ENCODE measurements around the gene INPP5A. TPM values are rescaled to one million over a fixed set of nuclear protein-coding genes. Genes with fewer than 3 reads are reported as not detected.

The INPP5A gene
- total and polyA plus RNA-seq, 4 donors, result 12.4 to 39.9 (median 28.2) TPM

- Histone ChIP-seq H3K27me3 (ENCODE audit: control insufficient read depth in 3 of 3, insufficient read depth in 3 of 3, low read length in 2 of 3) (no peaks in the 10 kb centered on the region), H3K9ac (ENCODE audit: insufficient read depth in 1 of 2, low read length in 2 of 2) (no peak overlapping the region), H3K27ac (ENCODE audit: low read depth in 1 of 2, low read length in 1 of 2) (no peak overlapping the region), H3K9me3 (ENCODE audit: control insufficient read depth in 4 of 4, insufficient read depth in 3 of 4, low read length in 3 of 4) (no peaks in the 10 kb centered on the region), H3K36me3 (ENCODE audit: control insufficient read depth in 4 of 4, insufficient read depth in 4 of 4, low read length in 4 of 4) (peaks cover 0 to 25% (median 1%) of the 10 kb centered on the region in 4 donors), H3K4me1 (ENCODE audit: control insufficient read depth in 5 of 5, insufficient read depth in 5 of 5, low read length in 5 of 5) (peaks cover 0 to 4% (median 0%) of the 10 kb centered on the region in 5 donors), H3K4me3 (no peak overlapping the region)
- WGBS, 2 donors, result 90 to 91% methylated on average over 21 of the region's 21 CpGs
- ATAC-seq (ENCODE audit: insufficient read depth, low FRiP score) (no peak), DNase-seq (no peak)
- TF ChIP-seq, protein P1, sequence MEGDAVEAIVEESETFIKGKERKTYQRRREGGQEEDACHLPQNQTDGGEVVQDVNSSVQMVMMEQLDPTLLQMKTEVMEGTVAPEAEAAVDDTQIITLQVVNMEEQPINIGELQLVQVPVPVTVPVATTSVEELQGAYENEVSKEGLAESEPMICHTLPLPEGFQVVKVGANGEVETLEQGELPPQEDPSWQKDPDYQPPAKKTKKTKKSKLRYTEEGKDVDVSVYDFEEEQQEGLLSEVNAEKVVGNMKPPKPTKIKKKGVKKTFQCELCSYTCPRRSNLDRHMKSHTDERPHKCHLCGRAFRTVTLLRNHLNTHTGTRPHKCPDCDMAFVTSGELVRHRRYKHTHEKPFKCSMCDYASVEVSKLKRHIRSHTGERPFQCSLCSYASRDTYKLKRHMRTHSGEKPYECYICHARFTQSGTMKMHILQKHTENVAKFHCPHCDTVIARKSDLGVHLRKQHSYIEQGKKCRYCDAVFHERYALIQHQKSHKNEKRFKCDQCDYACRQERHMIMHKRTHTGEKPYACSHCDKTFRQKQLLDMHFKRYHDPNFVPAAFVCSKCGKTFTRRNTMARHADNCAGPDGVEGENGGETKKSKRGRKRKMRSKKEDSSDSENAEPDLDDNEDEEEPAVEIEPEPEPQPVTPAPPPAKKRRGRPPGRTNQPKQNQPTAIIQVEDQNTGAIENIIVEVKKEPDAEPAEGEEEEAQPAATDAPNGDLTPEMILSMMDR (IDR thresholded peaks at IDR 0.05; ENCODE audit: control extremely low read depth, extremely low read depth), result no peak
Observed at GRCh38 chr10:132726194-132726593, 188.6 kb downstream of the INPP5A start.

GRCh38 chr10:132726951-132727350 is 189.4 kb downstream of the INPP5A start:
- H3K36me3 ChIP-seq (ENCODE audit: control insufficient read depth in 4 of 4, insufficient read depth in 4 of 4, low read length in 4 of 4), result peaks cover 0 to 25% (median 1%) of the 10 kb centered on the region in 4 donors
- no peaks in the 10 kb centered on the region for H3K9me3 ChIP-seq (ENCODE audit: control insufficient read depth in 4 of 4, insufficient read depth in 3 of 4, low read length in 3 of 4)
- TF ChIP-seq, protein P1 (IDR thresholded peaks at IDR 0.05; ENCODE audit: control extremely low read depth, extremely low read depth), result no peak
- H3K4me3 ChIP-seq, result no peak overlapping the region
- no peak for DNase-seq
- peaks cover 0 to 4% (median 0%) of the 10 kb centered on the region in 5 donors for H3K4me1 ChIP-seq (ENCODE audit: control insufficient read depth in 5 of 5, insufficient read depth in 5 of 5, low read length in 5 of 5)
- ATAC-seq (ENCODE audit: insufficient read depth, low FRiP score), result no peak
- H3K27me3 ChIP-seq (ENCODE audit: control insufficient read depth in 3 of 3, insufficient read depth in 3 of 3, low read length in 2 of 3), result no peaks in the 10 kb centered on the region
- WGBS, 2 donors, result 94% methylated on average over 19 of the region's 19 CpGs
- H3K27ac ChIP-seq (ENCODE audit: low read depth in 1 of 2, low read length in 1 of 2), result no peak overlapping the region
- no peak overlapping the region for H3K9ac ChIP-seq (ENCODE audit: insufficient read depth in 1 of 2, low read length in 2 of 2)

- H3K9me3 ChIP-seq (ENCODE audit: control insufficient read depth in 4 of 4, insufficient read depth in 3 of 4, low read length in 3 of 4), result no peaks in the 10 kb centered on the region
- DNase-seq, result no peak
- H3K4me3 ChIP-seq, result no peak overlapping the region
- ATAC-seq (ENCODE audit: insufficient read depth, low FRiP score), result no peak
- 95 to 97% methylated on average over 12 to 13 of the region's 13 CpGs for WGBS, 2 donors
- H3K27ac ChIP-seq (ENCODE audit: low read depth in 1 of 2, low read length in 1 of 2), result no peak overlapping the region
- H3K27me3 ChIP-seq (ENCODE audit: control insufficient read depth in 3 of 3, insufficient read depth in 3 of 3, low read length in 2 of 3), result no peaks in the 10 kb centered on the region
- TF ChIP-seq, protein P1 (IDR thresholded peaks at IDR 0.05; ENCODE audit: control extremely low read depth, extremely low read depth), result no peak
- no peak overlapping the region for H3K9ac ChIP-seq (ENCODE audit: insufficient read depth in 1 of 2, low read length in 2 of 2)
- H3K36me3 ChIP-seq (ENCODE audit: control insufficient read depth in 4 of 4, insufficient read depth in 4 of 4, low read length in 4 of 4), result peaks cover 0 to 25% (median 1%) of the 10 kb centered on the region in 4 donors
- no peaks in the 10 kb centered on the region for H3K4me1 ChIP-seq (ENCODE audit: control insufficient read depth in 5 of 5, insufficient read depth in 5 of 5, low read length in 5 of 5)
Observed at GRCh38 chr10:132727411-132727810, 189.8 kb downstream of the INPP5A start.

DNA sequence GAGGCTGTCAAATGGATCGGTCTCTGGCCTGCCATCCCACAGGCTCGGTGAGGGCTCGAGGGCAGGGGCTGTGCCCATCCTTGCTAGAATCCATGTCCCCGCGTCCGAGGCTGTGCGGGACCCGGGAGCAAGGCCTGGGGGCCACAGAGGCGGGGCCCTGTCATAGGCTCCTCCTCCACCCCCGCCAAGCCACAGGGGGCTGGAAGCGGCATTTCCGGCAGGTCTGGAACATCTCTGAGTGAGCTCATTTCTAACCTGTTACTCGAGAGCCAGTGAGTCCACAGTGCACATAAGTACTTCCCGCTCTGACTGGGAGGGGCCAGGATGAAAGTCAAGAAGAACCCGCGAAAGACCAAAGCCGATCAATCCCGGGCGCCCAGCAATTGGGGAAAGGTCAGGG is 190.7 kb downstream of the INPP5A start:
- H3K36me3 ChIP-seq (ENCODE audit: control insufficient read depth in 4 of 4, insufficient read depth in 4 of 4, low read length in 4 of 4), result peaks cover 0 to 25% (median 1%) of the 10 kb centered on the region in 4 donors

More for the DNA sequence above, 190.7 kb downstream of the INPP5A start:
- no peak for DNase-seq
- no peak for ATAC-seq (ENCODE audit: insufficient read depth, low FRiP score)
- WGBS, 2 donors, result 94 to 96% methylated on average over 19 of the region's 19 CpGs
- Histone ChIP-seq H3K4me3 (no peak overlapping the region), H3K9ac (ENCODE audit: insufficient read depth in 1 of 2, low read length in 2 of 2) (no peak overlapping the region), H3K9me3 (ENCODE audit: control insufficient read depth in 4 of 4, insufficient read depth in 3 of 4, low read length in 3 of 4) (no peaks in the 10 kb centered on the region), H3K27ac (ENCODE audit: low read depth in 1 of 2, low read length in 1 of 2) (no peak overlapping the region), H3K4me1 (ENCODE audit: control insufficient read depth in 5 of 5, insufficient read depth in 5 of 5, low read length in 5 of 5) (no peaks in the 10 kb centered on the region), H3K27me3 (ENCODE audit: control insufficient read depth in 3 of 3, insufficient read depth in 3 of 3, low read length in 2 of 3) (no peaks in the 10 kb centered on the region)
- TF ChIP-seq, protein P1 (IDR thresholded peaks at IDR 0.05; ENCODE audit: control extremely low read depth, extremely low read depth), result no peak
